Uterus (tissue), 4 donors: ENCODE measurements around the gene UBL7. TPM values are rescaled to one million over a fixed set of nuclear protein-coding genes. Genes with fewer than 3 reads are reported as not detected.

ENCODE experiments used
- DNase-seq, 2 donors: peaks; one replicate each; pipeline ENCODE4 v3.0.0-alpha.2; 2019 to 2020
- H3K27ac ChIP-seq, 2 donors: fragments of 200-600 bp; sonication (generic); 1 replicate in 1 of 2; 2 replicates in 1 of 2; pipeline ENCODE4 v1.5.1; 2016 to 2018
- H3K27me3 ChIP-seq, 2 donors: fragments of 200-600 bp; sonication (generic); one replicate each; pipeline ENCODE4 v1.5.1; 2018 to 2019; ENCODE audit warnings: control low read depth in 1 of 2
- H3K36me3 ChIP-seq, 2 donors: fragments of 200-600 bp; sonication (generic); one replicate each; pipeline ENCODE4 v1.5.1; 2019; ENCODE audit warnings: control low read depth in 1 of 2
- H3K4me1 ChIP-seq, 2 donors: fragments of 200-600 bp; sonication (generic); one replicate each; pipeline ENCODE4 v1.5.1; 2018 to 2019; ENCODE audit warnings: control low read depth in 1 of 2
- H3K4me3 ChIP-seq, 2 donors: fragments of 200-600 bp; sonication (generic); 1 replicate in 1 of 2; 2 replicates in 1 of 2; pipeline ENCODE4 v1.5.1; 2018 to 2019; ENCODE audit warnings: mild to moderate bottlenecking in 1 of 2
- H3K9me3 ChIP-seq, 2 donors: fragments of 200-600 bp; sonication (generic); one replicate each; pipeline ENCODE4 v1.5.1; 2019; ENCODE audit warnings: control low read depth in 1 of 2
- CTCF ChIP-seq, 4 experiments: fragments of 200-600 bp in 2 of 4; fragments of 450-650 bp in 2 of 4; sonication (generic) in 2 of 4; IDR thresholded peaks; one replicate each; pipeline ENCODE4 v1.5.1; 2016 to 2019; ENCODE audit warnings: antibody characterized with exemption in 4 of 4, mild to moderate bottlenecking in 2 of 4, moderate library complexity in 1 of 4
- POLR2A ChIP-seq, 2 donors: fragments of 450-650 bp; IDR thresholded peaks; one replicate each; pipeline ENCODE4 v1.6.1; 2016; ENCODE audit warnings: antibody characterized with exemption in 2 of 2, mild to moderate bottlenecking in 1 of 2, moderate library complexity in 1 of 2
- intact Hi-C: fragments of 100-400 bp; cut with DNase I; formaldehyde crosslinking; loops from one replicate; pipeline ENCODE4 v1.15.1; 2023; ENCODE audit warnings: low total_unique reads
- total RNA-seq, 4 donors: library from RNA; depleted of rRNA in 3 of 4; stranded (reverse); fragments of >200 nt in 3 of 4; gene quantifications; one replicate each; pipeline versions ENCODE4 v1.1.0 to v1.2.4, GENCODE V29; 2014 to 2023
- donor health status: DM: yes; HTN: yes; CAD: no.

UBL7 gene
- total RNA-seq, 4 donors from 2014 or later, result 15.4 to 60.6 (median 35.7) TPM

- H3K4me3 ChIP-seq, result no peak overlapping the region
- no peaks in the 10 kb centered on the region for H3K27me3 ChIP-seq
- peaks cover 0 to under 1% of the 10 kb centered on the region in 2 donors for H3K4me1 ChIP-seq
- TF ChIP-seq POLR2A (IDR thresholded peaks at IDR 0.05), result no peak
- no peak for TF ChIP-seq CTCF (IDR thresholded peaks at IDR 0.05)
- no peaks in the 10 kb centered on the region for H3K9me3 ChIP-seq
- intact Hi-C loops, result loop anchor here (2.0 kb wide), 1 partner anchor 55 kb away; no protein-coding TSS in a partner anchor
- no peaks in the 10 kb centered on the region for H3K36me3 ChIP-seq
- H3K27ac ChIP-seq, result no peak overlapping the region
- no peak for DNase-seq
Observed at GRCh38 chr15:74438206-74438605, 22.8 kb downstream of the UBL7 start.

DNA sequence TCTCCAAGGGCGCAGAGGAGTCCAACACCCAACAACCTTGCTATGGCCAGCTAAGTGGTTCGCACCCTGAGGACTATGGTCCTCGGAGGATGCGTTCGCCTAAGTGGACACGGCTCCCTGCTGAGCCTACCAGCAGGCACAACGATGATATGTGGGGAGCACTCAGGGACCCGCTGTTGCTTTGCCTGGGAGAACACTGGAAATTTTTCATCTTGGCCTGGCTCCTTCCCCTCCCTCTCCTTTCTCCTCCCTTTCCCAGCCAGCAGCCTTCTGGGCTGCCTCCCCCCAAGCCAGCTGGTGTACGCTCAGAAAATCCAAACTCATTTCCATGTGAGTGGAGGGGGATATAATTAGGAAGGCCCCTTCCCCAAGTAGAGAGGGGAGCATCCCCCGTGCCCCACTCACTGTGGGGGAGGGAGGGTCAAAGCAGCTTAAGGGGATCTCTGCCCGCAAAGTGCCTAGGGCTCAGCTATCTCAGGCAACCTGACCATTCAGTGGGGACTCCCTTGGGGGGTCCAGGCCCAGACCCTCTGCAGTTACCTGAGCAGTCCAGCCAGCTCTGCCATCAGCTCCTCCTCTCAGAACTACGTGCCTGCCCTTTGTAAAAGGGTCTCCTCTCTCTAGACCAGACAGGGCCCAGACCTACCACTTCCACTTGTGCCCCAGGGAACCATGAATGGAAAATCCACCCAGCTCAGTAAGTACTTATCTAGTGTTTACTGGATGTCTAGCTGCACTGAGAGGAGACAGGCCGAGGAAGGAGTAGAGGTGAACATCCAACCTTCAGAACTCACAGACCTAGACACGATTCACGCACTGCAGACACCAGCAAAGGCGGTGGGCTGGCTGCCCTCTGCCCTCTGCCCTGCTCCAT, 26.5 kb downstream of the UBL7 start:
- no peaks in the 10 kb centered on the region for H3K36me3 ChIP-seq
- H3K4me3 ChIP-seq, result peak overlapping the region; percentile 4 to 79
- H3K27me3 ChIP-seq, result no peaks in the 10 kb centered on the region
- TF ChIP-seq POLR2A (IDR thresholded peaks at IDR 0.05), result no peak
- no peak for TF ChIP-seq CTCF (IDR thresholded peaks at IDR 0.05)
- peaks cover 0 to 11% of the 10 kb centered on the region in 2 donors for H3K4me1 ChIP-seq
- intact Hi-C loops, result no loop called here
- no peak for DNase-seq
- no peaks in the 10 kb centered on the region for H3K9me3 ChIP-seq
- peak overlapping the region; percentile 47 to 67 for H3K27ac ChIP-seq

DNA sequence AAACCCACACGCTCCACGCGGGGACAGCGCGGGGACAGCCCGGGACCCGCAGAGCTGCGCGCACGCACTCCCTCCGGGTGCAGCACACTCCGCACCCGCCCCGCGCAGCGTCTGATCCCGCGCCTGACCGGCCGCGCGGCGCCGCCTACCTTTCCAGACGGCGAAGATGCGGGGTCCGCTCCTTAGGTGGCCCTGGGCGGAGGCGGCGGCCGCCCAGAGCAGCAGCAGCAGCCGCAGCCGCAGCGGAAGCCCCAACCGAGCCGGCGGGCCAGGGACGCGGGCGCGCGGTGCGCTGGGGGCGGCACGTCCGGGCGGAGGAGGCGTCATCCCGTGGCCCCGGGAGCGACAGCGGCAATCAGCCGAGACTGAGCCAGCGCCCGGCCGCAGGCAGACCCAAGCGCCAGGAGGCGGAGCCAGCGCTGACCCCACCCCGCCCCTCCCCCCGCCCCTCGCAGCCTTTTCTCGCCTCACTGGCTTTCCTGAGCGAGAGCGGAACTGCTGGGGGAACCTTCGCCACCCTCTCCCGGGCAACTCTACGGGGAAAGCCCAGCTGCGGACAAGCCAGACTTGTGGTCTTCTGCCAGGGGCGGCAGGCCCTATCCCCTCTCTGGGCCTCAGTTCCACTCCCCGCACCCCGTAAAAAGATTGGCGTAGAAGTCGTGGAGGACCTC, 27.2 kb downstream of the UBL7 start, which contains the start of gene SEMA7A:
TSS of gene SEMA7A (minus strand) at position 367 of the 671 bp plus-strand sequence. CDS start at position 327, 40 bp downstream.
- H3K4me1 ChIP-seq, result peaks cover 0 to 11% of the 10 kb centered on the region in 2 donors
- intact Hi-C loops, result no loop called here
- peak; percentile 70 to 81 for DNase-seq

GRCh38 chr15:74432968-74433591, 27.9 kb downstream of the UBL7 start:
- Histone ChIP-seq H3K9me3 (no peaks in the 10 kb centered on the region), H3K36me3 (no peaks in the 10 kb centered on the region), H3K27me3 (no peaks in the 10 kb centered on the region), H3K27ac (peak overlapping the region in 1 of 2 donors; percentile 67), H3K4me3 (peak overlapping the region; percentile 29 to 79), H3K4me1 (peaks cover 0 to 11% of the 10 kb centered on the region in 2 donors)
- no peak for DNase-seq
- intact Hi-C loops, result no loop called here
- TF ChIP-seq POLR2A (IDR thresholded peaks at IDR 0.05) (no peak), CTCF (IDR thresholded peaks at IDR 0.05) (no peak)

More for the DNA sequence above, 27.2 kb downstream of the UBL7 start, which contains the start of gene SEMA7A:
- Histone ChIP-seq H3K4me3 (peak within 1 kb of the TSS; percentile 29 to 79), H3K9me3 (no peaks in the 10 kb centered on the region), H3K27ac (peak within 1 kb of the TSS; percentile 47 to 67), H3K36me3 (no peaks in the 10 kb centered on the region), H3K27me3 (no peaks in the 10 kb centered on the region)
- peak; percentile 69 to 75 for TF ChIP-seq POLR2A (IDR thresholded peaks at IDR 0.05)
- TF ChIP-seq CTCF (IDR thresholded peaks at IDR 0.05), result peak in 1 of 4 experiments; percentile 7
